ENCODE results near the gene SYT7. TPM values are rescaled to one million over a fixed set of nuclear protein-coding genes. Genes with fewer than 3 reads are reported as not detected.

The SYT7 gene
- total and polyA plus RNA-seq, 4 donors, result 2.1 to 114 (median 30.8) TPM

GRCh38 chr11:61574611-61575010 is 6.3 kb downstream of the SYT7 start:
- no peak for DNase-seq (ENCODE audit: low spot score)
- H3K27ac ChIP-seq (ENCODE audit: low read depth in 1 of 2, low read length in 2 of 2), result no peak overlapping the region
- no peak overlapping the region for H3K9ac ChIP-seq (ENCODE audit: low read depth in 1 of 2, low read length in 2 of 2)
- H3K9me3 ChIP-seq (ENCODE audit: control insufficient read depth in 4 of 4, low read length in 3 of 4), result no peaks in the 10 kb centered on the region
- H3K4me1 ChIP-seq (ENCODE audit: control insufficient read depth in 4 of 4, insufficient read depth in 4 of 4, low read length in 3 of 4), result peaks cover 4 to 35% (median 26%) of the 10 kb centered on the region in 4 donors
- no peaks in the 10 kb centered on the region for H3K27me3 ChIP-seq (ENCODE audit: control insufficient read depth in 4 of 4, insufficient read depth in 4 of 4, low read length in 3 of 4)
- no peak for TF ChIP-seq EGR1 (IDR thresholded peaks at IDR 0.05; ENCODE audit: low read depth in 2 of 2)
- no peak for TF ChIP-seq FOXA1 (IDR thresholded peaks at IDR 0.05)
- TF ChIP-seq, protein P1, sequence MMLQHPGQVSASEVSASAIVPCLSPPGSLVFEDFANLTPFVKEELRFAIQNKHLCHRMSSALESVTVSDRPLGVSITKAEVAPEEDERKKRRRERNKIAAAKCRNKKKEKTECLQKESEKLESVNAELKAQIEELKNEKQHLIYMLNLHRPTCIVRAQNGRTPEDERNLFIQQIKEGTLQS (IDR thresholded peaks at IDR 0.05), result no peak
- TF ChIP-seq, protein P2, sequence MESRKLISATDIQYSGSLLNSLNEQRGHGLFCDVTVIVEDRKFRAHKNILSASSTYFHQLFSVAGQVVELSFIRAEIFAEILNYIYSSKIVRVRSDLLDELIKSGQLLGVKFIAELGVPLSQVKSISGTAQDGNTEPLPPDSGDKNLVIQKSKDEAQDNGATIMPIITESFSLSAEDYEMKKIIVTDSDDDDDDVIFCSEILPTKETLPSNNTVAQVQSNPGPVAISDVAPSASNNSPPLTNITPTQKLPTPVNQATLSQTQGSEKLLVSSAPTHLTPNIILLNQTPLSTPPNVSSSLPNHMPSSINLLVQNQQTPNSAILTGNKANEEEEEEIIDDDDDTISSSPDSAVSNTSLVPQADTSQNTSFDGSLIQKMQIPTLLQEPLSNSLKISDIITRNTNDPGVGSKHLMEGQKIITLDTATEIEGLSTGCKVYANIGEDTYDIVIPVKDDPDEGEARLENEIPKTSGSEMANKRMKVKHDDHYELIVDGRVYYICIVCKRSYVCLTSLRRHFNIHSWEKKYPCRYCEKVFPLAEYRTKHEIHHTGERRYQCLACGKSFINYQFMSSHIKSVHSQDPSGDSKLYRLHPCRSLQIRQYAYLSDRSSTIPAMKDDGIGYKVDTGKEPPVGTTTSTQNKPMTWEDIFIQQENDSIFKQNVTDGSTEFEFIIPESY (IDR thresholded peaks at IDR 0.05), result no peak
- no peak for TF ChIP-seq TAF1 (conservative IDR thresholded peaks at IDR 0.05)
- no peak for TF ChIP-seq HNF4G (IDR thresholded peaks at IDR 0.05)
- no peak for TF ChIP-seq NR2F2 (IDR thresholded peaks at IDR 0.05)
- TF ChIP-seq GABPA (IDR thresholded peaks at IDR 0.05 in 1 of 2, conservative IDR thresholded peaks at IDR 0.05 in 1 of 2), result no peak
- no peaks in the 10 kb centered on the region for H3K36me3 ChIP-seq (ENCODE audit: control insufficient read depth in 4 of 4, insufficient read depth in 3 of 4, low read depth in 1 of 4, low read length in 3 of 4)
- no peak overlapping the region for H3K4me3 ChIP-seq (ENCODE audit: low read depth in 1 of 3, low read length in 3 of 3)
- WGBS, result 91% methylated on average over 14 of the region's 14 CpGs

DNA sequence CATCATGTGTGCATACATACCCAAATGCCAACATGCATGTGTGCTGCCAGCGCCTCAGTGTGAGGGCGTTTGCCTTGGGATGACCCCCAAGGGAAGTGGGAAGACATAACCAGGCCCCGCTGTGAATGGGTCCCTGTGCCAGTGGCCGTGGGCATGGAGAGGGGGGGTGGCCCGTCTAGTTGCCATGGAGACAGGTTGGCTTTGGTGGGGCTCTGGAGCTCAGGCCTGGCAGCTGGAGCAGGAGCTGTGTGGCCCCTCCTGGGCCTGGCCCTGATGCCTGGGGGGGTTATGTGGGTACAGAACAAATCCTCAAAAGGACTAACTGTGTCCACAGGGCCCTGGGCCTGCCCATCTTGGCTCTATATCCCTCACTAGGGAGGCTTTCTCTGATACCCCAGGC is 8.0 kb downstream of the SYT7 start:
- DNase-seq (ENCODE audit: low spot score), result no peak
- H3K27ac ChIP-seq (ENCODE audit: low read depth in 1 of 2, low read length in 2 of 2), result no peak overlapping the region
- H3K27me3 ChIP-seq (ENCODE audit: control insufficient read depth in 4 of 4, insufficient read depth in 4 of 4, low read length in 3 of 4), result no peaks in the 10 kb centered on the region

More for the DNA sequence above, 8.0 kb downstream of the SYT7 start:
- TF ChIP-seq RXRA (IDR thresholded peaks at IDR 0.05) (no peak), GABPA (IDR thresholded peaks at IDR 0.05 in 1 of 2, conservative IDR thresholded peaks at IDR 0.05 in 1 of 2) (no peak), YY1 (IDR thresholded peaks at IDR 0.05) (no peak)
- TF ChIP-seq, protein P3, sequence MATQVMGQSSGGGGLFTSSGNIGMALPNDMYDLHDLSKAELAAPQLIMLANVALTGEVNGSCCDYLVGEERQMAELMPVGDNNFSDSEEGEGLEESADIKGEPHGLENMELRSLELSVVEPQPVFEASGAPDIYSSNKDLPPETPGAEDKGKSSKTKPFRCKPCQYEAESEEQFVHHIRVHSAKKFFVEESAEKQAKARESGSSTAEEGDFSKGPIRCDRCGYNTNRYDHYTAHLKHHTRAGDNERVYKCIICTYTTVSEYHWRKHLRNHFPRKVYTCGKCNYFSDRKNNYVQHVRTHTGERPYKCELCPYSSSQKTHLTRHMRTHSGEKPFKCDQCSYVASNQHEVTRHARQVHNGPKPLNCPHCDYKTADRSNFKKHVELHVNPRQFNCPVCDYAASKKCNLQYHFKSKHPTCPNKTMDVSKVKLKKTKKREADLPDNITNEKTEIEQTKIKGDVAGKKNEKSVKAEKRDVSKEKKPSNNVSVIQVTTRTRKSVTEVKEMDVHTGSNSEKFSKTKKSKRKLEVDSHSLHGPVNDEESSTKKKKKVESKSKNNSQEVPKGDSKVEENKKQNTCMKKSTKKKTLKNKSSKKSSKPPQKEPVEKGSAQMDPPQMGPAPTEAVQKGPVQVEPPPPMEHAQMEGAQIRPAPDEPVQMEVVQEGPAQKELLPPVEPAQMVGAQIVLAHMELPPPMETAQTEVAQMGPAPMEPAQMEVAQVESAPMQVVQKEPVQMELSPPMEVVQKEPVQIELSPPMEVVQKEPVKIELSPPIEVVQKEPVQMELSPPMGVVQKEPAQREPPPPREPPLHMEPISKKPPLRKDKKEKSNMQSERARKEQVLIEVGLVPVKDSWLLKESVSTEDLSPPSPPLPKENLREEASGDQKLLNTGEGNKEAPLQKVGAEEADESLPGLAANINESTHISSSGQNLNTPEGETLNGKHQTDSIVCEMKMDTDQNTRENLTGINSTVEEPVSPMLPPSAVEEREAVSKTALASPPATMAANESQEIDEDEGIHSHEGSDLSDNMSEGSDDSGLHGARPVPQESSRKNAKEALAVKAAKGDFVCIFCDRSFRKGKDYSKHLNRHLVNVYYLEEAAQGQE (IDR thresholded peaks at IDR 0.05), result no peak
- TF ChIP-seq, protein P1 (IDR thresholded peaks at IDR 0.05), result no peak
- Histone ChIP-seq H3K9me3 (ENCODE audit: control insufficient read depth in 4 of 4, low read length in 3 of 4) (no peaks in the 10 kb centered on the region), H3K9ac (ENCODE audit: low read depth in 1 of 2, low read length in 2 of 2) (no peak overlapping the region), H3K4me3 (ENCODE audit: low read depth in 1 of 3, low read length in 3 of 3) (no peak overlapping the region), H3K36me3 (ENCODE audit: control insufficient read depth in 4 of 4, insufficient read depth in 3 of 4, low read depth in 1 of 4, low read length in 3 of 4) (no peaks in the 10 kb centered on the region), H3K4me1 (ENCODE audit: control insufficient read depth in 4 of 4, insufficient read depth in 4 of 4, low read length in 3 of 4) (peaks cover 4 to 25% (median 22%) of the 10 kb centered on the region in 4 donors)
- WGBS, result 84% methylated on average over 5 of the region's 5 CpGs

Measured in liver (tissue), 9 donors.